T-helper 1 cell treated with Interleukin-12 subunit alpha and Interleukin-12 subunit beta and Interleukin-4 antibody, amounts not matched to agents 30 μg/mL and 1 μg/mL, for 36 hours (primary cell): ENCODE results near the gene ARID1A.

Source experiments
- H3K27ac Mint-ChIP-seq: one replicate; pipeline ENCODE4 v1.8.0; 2021; ENCODE audit warnings: mild to moderate bottlenecking, mixed read lengths
- H3K27me3 Mint-ChIP-seq: one replicate; pipeline ENCODE4 v1.8.0; 2021; ENCODE audit warnings: low read depth, mixed read lengths
- H3K36me3 Mint-ChIP-seq: one replicate; pipeline ENCODE4 v1.8.0; 2021; ENCODE audit warnings: low read depth, mixed read lengths
- H3K4me1 Mint-ChIP-seq: one replicate; pipeline ENCODE4 v1.8.0; 2021; ENCODE audit warnings: low read depth, mixed read lengths
- H3K4me3 Mint-ChIP-seq: one replicate; pipeline ENCODE4 v1.8.0; 2021; ENCODE audit warnings: mild to moderate bottlenecking, moderate library complexity, mixed read lengths
- H3K9me3 Mint-ChIP-seq: one replicate; pipeline ENCODE4 v1.8.0; 2021; ENCODE audit warnings: mixed read lengths

Gene ARID1A

DNA sequence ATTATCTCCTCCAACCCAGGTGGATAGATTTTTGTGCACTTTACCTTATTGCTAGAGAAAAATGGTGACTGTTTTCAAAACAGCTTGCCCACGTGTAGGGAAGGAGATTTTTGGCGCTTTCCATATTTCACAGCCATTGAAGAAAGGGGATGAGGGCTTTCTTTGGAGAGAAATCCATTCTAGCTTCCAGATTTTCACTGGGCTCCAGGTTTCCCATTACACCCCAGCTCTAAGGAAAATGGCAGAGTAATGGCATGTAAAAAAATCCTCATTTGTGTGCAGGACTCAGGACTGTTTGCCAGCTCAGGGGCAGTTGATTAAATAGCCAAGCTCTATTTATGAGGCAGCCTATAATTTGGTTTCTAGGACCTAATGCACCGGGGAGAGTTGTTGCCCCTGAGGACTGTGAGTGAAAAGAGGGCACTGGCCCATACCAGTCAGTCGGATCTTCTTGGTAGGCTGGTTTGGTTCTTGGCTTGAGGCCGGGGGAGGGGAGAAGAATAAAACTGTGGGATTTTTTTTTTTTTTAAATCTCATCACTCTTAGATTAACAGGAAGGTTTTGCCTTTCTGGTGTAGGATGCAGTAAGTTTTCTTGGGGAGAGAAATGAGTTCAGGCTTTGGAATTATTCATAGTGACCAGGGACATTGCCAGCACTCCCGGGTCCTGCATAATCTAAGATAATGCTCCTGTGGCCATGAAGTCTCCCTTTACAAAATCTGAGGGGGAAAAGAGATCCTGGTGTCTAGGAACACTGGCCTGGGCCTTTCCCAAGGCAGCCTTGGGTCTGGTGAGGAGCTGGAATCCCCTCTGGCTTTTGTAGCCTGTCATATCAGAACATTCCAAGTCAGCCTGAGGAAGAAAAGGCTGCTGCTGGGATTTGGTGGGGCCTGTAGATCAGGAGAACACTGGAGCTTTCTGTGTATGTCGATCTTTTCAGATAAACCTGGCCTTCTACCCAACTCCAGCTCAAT is 1.9 kb upstream of the ARID1A start:
- no peaks in the 10 kb centered on the region for H3K27me3 Mint-ChIP-seq
- H3K27ac Mint-ChIP-seq: peak overlapping the region; percentile 98
- H3K9me3 Mint-ChIP-seq: no peaks in the 10 kb centered on the region

DNA sequence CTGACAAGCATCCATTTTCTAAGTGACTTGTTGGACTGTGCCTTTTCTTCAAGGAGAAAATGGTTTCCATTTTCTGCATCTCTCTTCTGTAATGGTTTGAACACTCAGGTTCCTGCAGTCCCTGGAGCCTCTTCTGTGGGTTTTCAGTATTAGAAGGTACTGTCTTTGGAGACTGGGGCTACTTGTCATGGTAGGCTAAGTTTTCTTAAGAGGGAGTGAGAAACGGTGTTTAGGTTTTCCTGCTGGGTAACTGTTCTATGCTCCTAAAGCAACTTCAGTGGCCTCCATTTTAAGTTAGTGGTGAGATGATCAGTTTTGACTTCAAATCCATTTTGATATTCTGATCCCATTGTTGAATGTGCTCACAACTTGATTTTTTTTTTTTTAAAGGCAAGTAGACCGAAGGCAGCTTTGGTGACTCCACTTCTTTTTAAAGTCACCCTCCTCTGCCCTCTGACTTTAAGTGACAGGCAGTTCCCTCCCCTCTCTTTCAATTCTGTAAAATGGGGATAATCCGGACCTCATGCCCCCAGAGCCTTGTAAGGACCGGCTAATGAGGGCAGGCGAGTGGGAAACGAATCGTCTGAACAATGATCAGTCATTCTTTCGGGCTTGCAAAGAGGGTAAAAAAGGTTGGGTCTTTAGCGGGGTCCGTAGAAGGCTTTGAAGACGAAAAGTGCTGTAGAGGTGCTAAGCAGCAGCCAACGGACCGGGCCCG is 1.0 kb upstream of the ARID1A start:
- Mint-ChIP-seq H3K4me1 (peaks cover 28% of the 10 kb centered on the region), H3K27ac (peak overlapping the region; percentile 98), H3K36me3 (no peaks in the 10 kb centered on the region), H3K27me3 (no peaks in the 10 kb centered on the region), H3K4me3 (peak overlapping the region; percentile 89), H3K9me3 (no peaks in the 10 kb centered on the region)

More for the DNA sequence above, 1.9 kb upstream of the ARID1A start:
- Mint-ChIP-seq H3K4me1 (peaks cover 28% of the 10 kb centered on the region), H3K36me3 (no peaks in the 10 kb centered on the region), H3K4me3 (peak overlapping the region; percentile 89)

DNA sequence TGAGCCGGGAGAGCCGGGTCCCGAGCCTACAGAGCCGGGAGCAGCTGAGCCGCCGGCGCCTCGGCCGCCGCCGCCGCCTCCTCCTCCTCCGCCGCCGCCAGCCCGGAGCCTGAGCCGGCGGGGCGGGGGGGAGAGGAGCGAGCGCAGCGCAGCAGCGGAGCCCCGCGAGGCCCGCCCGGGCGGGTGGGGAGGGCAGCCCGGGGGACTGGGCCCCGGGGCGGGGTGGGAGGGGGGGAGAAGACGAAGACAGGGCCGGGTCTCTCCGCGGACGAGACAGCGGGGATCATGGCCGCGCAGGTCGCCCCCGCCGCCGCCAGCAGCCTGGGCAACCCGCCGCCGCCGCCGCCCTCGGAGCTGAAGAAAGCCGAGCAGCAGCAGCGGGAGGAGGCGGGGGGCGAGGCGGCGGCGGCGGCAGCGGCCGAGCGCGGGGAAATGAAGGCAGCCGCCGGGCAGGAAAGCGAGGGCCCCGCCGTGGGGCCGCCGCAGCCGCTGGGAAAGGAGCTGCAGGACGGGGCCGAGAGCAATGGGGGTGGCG is 371 bp downstream of the ARID1A start:
- no peak overlapping the region for H3K27ac Mint-ChIP-seq
- H3K27me3 Mint-ChIP-seq: no peaks in the 10 kb centered on the region
- peaks cover 26% of the 10 kb centered on the region for H3K4me1 Mint-ChIP-seq
- H3K9me3 Mint-ChIP-seq: no peaks in the 10 kb centered on the region
- no peaks in the 10 kb centered on the region for H3K36me3 Mint-ChIP-seq
- H3K4me3 Mint-ChIP-seq: no peak overlapping the region

DNA sequence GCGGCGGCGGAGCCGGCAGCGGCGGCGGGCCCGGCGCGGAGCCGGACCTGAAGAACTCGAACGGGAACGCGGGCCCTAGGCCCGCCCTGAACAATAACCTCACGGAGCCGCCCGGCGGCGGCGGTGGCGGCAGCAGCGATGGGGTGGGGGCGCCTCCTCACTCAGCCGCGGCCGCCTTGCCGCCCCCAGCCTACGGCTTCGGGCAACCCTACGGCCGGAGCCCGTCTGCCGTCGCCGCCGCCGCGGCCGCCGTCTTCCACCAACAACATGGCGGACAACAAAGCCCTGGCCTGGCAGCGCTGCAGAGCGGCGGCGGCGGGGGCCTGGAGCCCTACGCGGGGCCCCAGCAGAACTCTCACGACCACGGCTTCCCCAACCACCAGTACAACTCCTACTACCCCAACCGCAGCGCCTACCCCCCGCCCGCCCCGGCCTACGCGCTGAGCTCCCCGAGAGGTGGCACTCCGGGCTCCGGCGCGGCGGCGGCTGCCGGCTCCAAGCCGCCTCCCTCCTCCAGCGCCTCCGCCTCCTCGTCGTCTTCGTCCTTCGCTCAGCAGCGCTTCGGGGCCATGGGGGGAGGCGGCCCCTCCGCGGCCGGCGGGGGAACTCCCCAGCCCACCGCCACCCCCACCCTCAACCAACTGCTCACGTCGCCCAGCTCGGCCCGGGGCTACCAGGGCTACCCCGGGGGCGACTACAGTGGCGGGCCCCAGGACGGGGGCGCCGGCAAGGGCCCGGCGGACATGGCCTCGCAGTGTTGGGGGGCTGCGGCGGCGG is 1.0 kb downstream of the ARID1A start:
- H3K36me3 Mint-ChIP-seq: no peaks in the 10 kb centered on the region
- no peaks in the 10 kb centered on the region for H3K27me3 Mint-ChIP-seq
- H3K9me3 Mint-ChIP-seq: no peaks in the 10 kb centered on the region
- no peak overlapping the region for H3K27ac Mint-ChIP-seq
- peak overlapping the region; percentile 45 for H3K4me3 Mint-ChIP-seq
- H3K4me1 Mint-ChIP-seq: peaks cover 26% of the 10 kb centered on the region

DNA sequence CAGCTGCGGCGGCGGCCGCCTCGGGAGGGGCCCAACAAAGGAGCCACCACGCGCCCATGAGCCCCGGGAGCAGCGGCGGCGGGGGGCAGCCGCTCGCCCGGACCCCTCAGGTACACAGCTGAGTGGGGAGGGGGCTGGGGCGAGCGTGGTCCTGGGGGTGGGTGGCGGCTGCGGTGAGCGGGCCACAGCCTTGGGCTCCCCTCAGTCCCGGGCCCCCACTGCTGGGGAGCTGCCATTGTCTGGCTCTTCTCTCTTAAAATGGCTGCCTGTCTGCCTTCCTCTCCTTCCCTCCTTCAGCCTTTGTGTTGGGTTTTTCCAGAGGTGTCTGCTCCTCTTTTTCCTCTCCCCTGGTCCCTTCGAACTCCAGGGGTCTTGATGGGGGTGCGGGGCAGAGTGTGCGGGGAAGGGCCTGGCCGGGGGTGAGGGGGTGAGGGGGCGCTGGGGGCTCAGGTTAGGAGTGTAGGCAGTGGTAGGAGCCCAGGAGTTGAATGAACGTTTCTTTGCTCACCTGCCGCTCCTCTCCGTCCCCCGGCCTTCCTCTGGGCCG is 1.7 kb downstream of the ARID1A start:
- Mint-ChIP-seq H3K27me3 (no peaks in the 10 kb centered on the region), H3K36me3 (no peaks in the 10 kb centered on the region), H3K27ac (no peak overlapping the region)

DNA sequence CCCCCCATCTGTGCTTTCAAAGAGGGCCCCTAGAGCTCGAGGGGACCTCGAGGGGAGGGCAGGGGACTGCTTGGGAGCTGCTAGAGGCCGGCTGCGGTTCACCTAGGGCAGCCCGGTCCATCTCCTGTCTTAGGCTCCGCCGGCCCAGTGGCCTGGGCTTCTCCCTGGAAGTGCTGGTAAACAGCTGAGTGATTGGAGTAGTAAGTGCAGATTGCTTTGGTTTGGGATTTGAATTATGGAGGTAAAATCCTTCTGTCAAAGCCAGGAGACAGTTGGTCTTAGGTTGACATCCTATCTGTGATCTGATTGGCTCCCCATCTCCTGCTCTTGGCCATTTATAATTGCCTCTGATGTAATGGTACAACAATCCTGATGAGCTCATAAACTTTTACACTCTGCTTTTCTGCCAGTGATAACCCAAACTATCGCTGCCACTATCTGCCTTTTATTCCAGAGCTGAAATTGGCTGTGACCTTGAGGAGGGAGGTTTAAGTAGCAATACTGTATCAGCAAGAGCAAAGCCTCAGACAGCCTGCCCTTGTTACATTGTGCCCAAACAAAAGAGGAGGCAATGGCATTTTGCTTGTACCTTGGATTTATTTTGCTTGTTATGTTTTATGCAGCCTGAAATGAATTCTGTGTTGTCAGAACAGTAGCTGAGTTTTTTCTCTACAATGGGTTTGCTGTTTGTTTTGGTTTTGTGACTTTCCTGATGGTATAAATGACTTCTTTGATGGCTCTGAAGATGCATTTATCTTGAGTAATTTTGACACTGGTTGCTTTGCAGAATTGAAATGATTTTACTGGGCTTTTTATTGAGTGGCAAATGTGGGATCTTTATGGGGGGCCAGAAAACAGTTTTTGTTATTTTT is 2.4 kb downstream of the ARID1A start:
- H3K9me3 Mint-ChIP-seq: no peaks in the 10 kb centered on the region
- no peak overlapping the region for H3K4me3 Mint-ChIP-seq
- H3K27me3 Mint-ChIP-seq: no peaks in the 10 kb centered on the region
- H3K36me3 Mint-ChIP-seq: no peaks in the 10 kb centered on the region
- H3K27ac Mint-ChIP-seq: no peak overlapping the region
- H3K4me1 Mint-ChIP-seq: peaks cover 18% of the 10 kb centered on the region

More for the DNA sequence above, 1.7 kb downstream of the ARID1A start:
- Mint-ChIP-seq H3K4me3 (no peak overlapping the region), H3K9me3 (no peaks in the 10 kb centered on the region), H3K4me1 (peaks cover 23% of the 10 kb centered on the region)

DNA sequence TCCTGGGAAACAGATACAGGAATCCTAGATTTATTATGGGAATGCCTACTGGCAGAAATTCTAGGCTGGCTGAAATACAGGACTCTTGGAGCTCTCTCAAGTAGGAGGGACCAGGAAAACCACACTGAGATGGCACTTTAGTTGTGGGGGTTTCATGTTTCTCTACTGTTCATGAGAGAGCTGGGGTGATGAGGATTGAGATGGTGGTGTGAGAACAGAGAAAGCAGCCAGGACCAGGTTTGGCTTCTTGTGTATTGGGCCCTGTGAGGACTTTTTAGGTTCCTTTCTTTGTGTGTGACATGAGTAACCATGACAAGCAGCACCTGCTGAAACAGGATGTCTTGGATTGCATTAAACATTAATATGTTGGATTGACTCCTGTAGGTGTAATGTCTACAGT is 4.9 kb downstream of the ARID1A start:
- no peak overlapping the region for H3K27ac Mint-ChIP-seq
- H3K27me3 Mint-ChIP-seq: no peaks in the 10 kb centered on the region
- no peak overlapping the region for H3K4me3 Mint-ChIP-seq
- peaks cover 11% of the 10 kb centered on the region for H3K4me1 Mint-ChIP-seq
- H3K9me3 Mint-ChIP-seq: no peaks in the 10 kb centered on the region
- H3K36me3 Mint-ChIP-seq: peaks cover 9% of the 10 kb centered on the region

DNA sequence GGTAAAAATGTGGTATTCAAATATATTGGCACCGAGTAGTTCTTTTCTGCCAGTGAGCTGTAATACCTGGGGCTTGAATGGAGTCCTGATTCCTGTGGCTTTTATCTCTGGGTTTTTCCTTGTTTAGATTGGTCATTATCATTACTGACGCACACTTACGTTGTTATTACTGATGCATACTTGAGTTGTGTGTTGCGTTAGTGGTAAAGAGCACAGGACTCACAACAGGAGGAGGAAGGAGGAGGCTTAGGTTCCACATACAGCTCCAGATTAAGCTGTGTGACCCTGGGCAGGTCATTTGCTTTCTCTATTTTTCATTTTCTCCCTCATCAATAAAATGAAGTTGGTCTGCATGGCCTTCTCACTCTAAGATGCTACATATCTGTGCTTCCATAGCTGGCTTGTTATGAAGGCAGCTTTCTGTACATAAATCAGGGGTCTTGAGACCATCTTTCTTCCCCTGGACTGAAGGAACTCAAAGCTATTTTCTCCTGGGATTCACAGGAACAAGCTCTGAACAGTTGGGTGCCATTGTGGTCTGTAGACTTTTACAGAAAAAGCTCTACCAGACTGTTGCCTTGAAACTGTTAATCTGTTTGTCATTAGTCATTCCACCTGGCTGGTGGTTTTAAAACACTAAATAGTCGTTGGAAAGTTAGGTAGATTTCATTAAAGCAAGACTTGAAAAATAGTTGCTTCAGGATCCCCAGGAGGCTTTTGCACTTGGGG is 5.6 kb downstream of the ARID1A start:
- H3K4me3 Mint-ChIP-seq: no peak overlapping the region
- no peaks in the 10 kb centered on the region for H3K27me3 Mint-ChIP-seq
- H3K27ac Mint-ChIP-seq: no peak overlapping the region
- H3K4me1 Mint-ChIP-seq: peaks cover 17% of the 10 kb centered on the region
- peaks cover 12% of the 10 kb centered on the region for H3K36me3 Mint-ChIP-seq
- H3K9me3 Mint-ChIP-seq: no peaks in the 10 kb centered on the region

DNA sequence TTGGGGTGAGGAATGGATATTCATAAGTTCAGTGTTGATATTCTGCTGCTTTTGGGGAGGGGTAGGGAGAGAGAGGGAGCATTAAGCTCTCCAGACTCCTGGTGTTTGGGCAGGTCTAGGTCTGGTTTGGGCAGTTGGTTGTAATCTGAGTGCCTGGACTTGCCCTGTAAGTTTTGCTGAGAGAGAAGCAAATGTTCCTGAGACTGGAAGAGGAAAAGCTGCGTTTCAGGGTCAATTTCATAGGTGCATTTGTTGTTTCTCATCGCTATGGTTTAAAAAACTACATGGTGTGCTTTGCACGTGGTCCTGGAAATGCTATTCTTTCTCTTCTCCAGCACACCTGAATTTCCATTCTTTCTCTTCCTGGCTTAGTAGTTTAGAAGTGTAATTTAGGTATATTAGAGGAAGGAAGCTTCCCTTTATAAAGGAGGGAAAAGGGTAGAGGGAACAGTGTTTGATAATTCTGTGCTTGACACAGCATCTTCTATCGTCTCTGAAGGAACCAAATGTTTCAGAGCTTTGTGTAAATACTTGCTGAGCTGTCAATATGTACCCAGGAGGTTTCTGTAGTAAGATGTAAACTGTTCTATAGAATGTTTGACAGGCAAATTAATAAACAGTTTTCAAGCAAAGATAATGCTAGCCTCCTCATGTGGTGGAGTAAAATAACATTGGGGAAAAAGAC is 6.3 kb downstream of the ARID1A start:
- H3K4me3 Mint-ChIP-seq: no peak overlapping the region
- no peak overlapping the region for H3K27ac Mint-ChIP-seq
- H3K36me3 Mint-ChIP-seq: peaks cover 15% of the 10 kb centered on the region
- H3K9me3 Mint-ChIP-seq: no peaks in the 10 kb centered on the region
- H3K27me3 Mint-ChIP-seq: no peaks in the 10 kb centered on the region
- peaks cover 21% of the 10 kb centered on the region for H3K4me1 Mint-ChIP-seq

DNA sequence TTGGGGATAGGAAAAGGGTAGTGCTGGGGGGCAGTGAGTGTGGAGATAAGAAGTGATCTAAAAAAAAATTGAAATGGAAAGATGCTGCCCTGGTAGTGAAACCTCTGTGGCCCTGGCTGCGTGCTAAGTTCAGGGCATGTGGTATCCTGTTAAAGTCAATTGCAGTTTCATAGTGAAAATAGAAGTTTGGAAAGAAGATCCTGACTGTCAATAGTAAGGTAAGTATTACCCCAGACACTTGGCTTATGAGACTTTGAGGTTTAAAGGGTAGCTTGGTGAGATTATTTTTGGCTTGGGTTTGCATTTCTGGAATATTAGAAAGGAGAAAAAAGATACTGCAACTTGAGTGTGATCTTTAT is 6.8 kb downstream of the ARID1A start:
- Mint-ChIP-seq H3K27me3 (no peaks in the 10 kb centered on the region), H3K4me1 (peaks cover 21% of the 10 kb centered on the region), H3K9me3 (no peaks in the 10 kb centered on the region), H3K4me3 (no peak overlapping the region), H3K27ac (no peak overlapping the region), H3K36me3 (peaks cover 15% of the 10 kb centered on the region)

DNA sequence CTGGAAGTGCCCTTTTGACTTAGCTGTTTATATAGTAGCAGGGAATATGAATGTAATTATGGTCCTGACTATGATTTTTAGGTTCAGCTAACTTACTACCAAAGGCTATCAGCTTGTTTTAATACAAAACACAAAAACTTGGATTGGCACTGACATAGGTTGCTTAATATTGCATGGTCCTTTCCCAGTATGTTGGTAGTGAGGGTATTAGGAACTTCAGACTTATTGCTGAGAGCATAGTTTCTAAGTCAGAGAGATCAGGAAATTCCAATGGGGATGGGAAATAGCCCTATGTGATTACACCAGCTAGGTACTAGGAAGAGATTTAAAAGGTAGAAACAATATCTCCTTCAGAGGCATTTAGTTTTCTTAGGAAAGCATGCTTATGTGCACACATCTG is 7.7 kb downstream of the ARID1A start:
- Mint-ChIP-seq H3K27me3 (no peaks in the 10 kb centered on the region), H3K4me1 (peaks cover 22% of the 10 kb centered on the region), H3K36me3 (peaks cover 15% of the 10 kb centered on the region), H3K9me3 (no peaks in the 10 kb centered on the region), H3K4me3 (peak overlapping the region; percentile 10), H3K27ac (peak overlapping the region; percentile 10)

DNA sequence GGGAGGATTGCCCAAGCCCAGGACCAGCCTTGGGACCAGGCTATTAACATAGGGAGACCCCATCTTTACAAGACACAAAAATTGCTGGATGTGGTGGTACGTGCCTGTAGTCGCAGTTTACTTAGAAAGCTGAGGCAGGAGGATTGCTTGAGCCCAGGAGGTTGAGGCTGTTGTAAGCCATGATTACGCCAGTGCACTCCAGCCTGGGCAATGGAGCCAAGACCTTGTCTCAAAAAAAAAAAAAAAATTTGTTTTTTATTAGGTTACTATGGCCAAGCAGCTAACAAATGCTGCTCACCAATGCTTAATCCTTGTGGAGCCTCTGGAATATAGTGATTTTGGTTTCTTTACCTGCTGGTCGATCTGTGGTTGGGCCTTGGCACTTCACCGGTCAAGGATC is 8.8 kb downstream of the ARID1A start:
- H3K36me3 Mint-ChIP-seq: peaks cover 22% of the 10 kb centered on the region

More for the DNA sequence above, 8.8 kb downstream of the ARID1A start:
- H3K27ac Mint-ChIP-seq: no peak overlapping the region
- H3K9me3 Mint-ChIP-seq: no peaks in the 10 kb centered on the region
- no peak overlapping the region for H3K4me3 Mint-ChIP-seq
- no peaks in the 10 kb centered on the region for H3K27me3 Mint-ChIP-seq
- peaks cover 26% of the 10 kb centered on the region for H3K4me1 Mint-ChIP-seq
